HUDEP-2 (cell line): ENCODE measurements around the gene P2RX4.
"Not testable (repeated sequence)": the region's sequence is repeated elsewhere in the genome, so short reads cannot be mapped to it uniquely, and the experiment has no call there.

Source experiments
- DNase-seq, 76 experiments: peaks; one replicate each; lab custom pipeline; 2025; ENCODE audit not compliant: unreplicated experiment in 76 of 76; lab: John Stamatoyannopoulos, UW

P2RX4 gene

GRCh38 chr12:121218588-121219352 lies 8.8 kb downstream of the P2RX4 start:
- DNase-seq: peak in 2 of 76 experiments; percentile 11 to 12

- DNase-seq: no peak
Measured at GRCh38 chr12:121219353-121219986, 9.5 kb downstream of the P2RX4 start.

- DNase-seq: no peak
Measured at GRCh38 chr12:121222847-121223246, 12.9 kb downstream of the P2RX4 start.

GRCh38 chr12:121223292-121224285 lies 13.7 kb downstream of the P2RX4 start:
- peak in 46 of 76 experiments; percentile 6 to 54 (median 27) for DNase-seq

GRCh38 chr12:121224591-121224990 lies 14.7 kb downstream of the P2RX4 start:
- DNase-seq: no peak

- no peak for DNase-seq
Measured at GRCh38 chr12:121226399-121226798, 16.5 kb downstream of the P2RX4 start.

GRCh38 chr12:121226871-121227270 lies 16.9 kb downstream of the P2RX4 start:
- DNase-seq: not testable (repeated sequence)

- DNase-seq: no peak
Measured at GRCh38 chr12:121227294-121227693, 17.4 kb downstream of the P2RX4 start.

- DNase-seq: no peak
Measured at GRCh38 chr12:121228919-121229665, 19.2 kb downstream of the P2RX4 start.

- DNase-seq: peak in 60 of 76 experiments; percentile 7 to 75 (median 47)
Measured at GRCh38 chr12:121229826-121230537, 20.1 kb downstream of the P2RX4 start.

GRCh38 chr12:121230538-121230907 lies 20.6 kb downstream of the P2RX4 start:
- DNase-seq: no peak

- no peak for DNase-seq
Measured at GRCh38 chr12:121232163-121232562, 22.2 kb downstream of the P2RX4 start.

GRCh38 chr12:121232977-121233627 lies 23.2 kb downstream of the P2RX4 start:
- no peak for DNase-seq

- DNase-seq: no peak
Measured at GRCh38 chr12:121233628-121234020, 23.7 kb downstream of the P2RX4 start.

- DNase-seq: no peak
Measured at GRCh38 chr12:121236776-121237175, 26.8 kb downstream of the P2RX4 start.

GRCh38 chr12:121237415-121237814 lies 27.5 kb downstream of the P2RX4 start:
- no peak for DNase-seq

- DNase-seq: no peak
Measured at GRCh38 chr12:121238086-121238485, 28.2 kb downstream of the P2RX4 start.

GRCh38 chr12:121238604-121239350 lies 28.8 kb downstream of the P2RX4 start:
- no peak for DNase-seq
